Vagina (tissue), 2 donors: ENCODE data around the gene WNT5A. TPM values are rescaled to one million over a fixed set of nuclear protein-coding genes. Genes with fewer than 3 reads are reported as not detected.

Source experiments
- DNase-seq, 2 donors: peaks; one replicate each; pipeline ENCODE4 v3.0.0-alpha.2; 2017; ENCODE audit errors: extremely low spot score in 2 of 2
- H3K27ac ChIP-seq: fragments of 200-600 bp; sonication (generic); one replicate; pipeline ENCODE4 v1.5.1; 2019
- H3K27me3 ChIP-seq: fragments of 200-600 bp; sonication (generic); one replicate; pipeline ENCODE4 v1.5.1; 2019
- H3K36me3 ChIP-seq, 2 donors: fragments of 200-600 bp; sonication (generic); one replicate each; pipeline ENCODE4 v1.5.1; 2017 to 2019
- H3K4me1 ChIP-seq: fragments of 200-600 bp; sonication (generic); one replicate; pipeline ENCODE4 v1.5.1; 2019
- H3K4me3 ChIP-seq, 2 donors: fragments of 200-600 bp; sonication (generic); 1 replicate in 1 of 2; 2 replicates in 1 of 2; pipeline ENCODE4 v1.5.1; 2016 to 2019
- H3K9me3 ChIP-seq: fragments of 200-600 bp; sonication (generic); one replicate; pipeline ENCODE4 v1.5.1; 2019
- CTCF ChIP-seq, 3 experiments: fragments of 450-650 bp in 2 of 3; fragments of 200-600 bp in 1 of 3; sonication (generic) in 1 of 3; IDR thresholded peaks; one replicate each; pipeline ENCODE4 v1.5.1; 2017 to 2019; ENCODE audit warnings: antibody characterized with exemption in 3 of 3, mild to moderate bottlenecking in 2 of 3, moderate library complexity in 2 of 3
- POLR2A ChIP-seq, 2 donors: fragments of 450-650 bp; IDR thresholded peaks; one replicate each; pipeline ENCODE4 v1.6.1; 2017; ENCODE audit warnings: antibody characterized with exemption in 2 of 2, mild to moderate bottlenecking in 2 of 2, moderate library complexity in 2 of 2
- POLR2AphosphoS5 ChIP-seq, 2 donors: sonication (generic); formaldehyde crosslinking; IDR thresholded peaks; one replicate each; pipeline ENCODE4 v1.9.0; 2017; ENCODE audit warnings: antibody characterized with exemption in 2 of 2, mild to moderate bottlenecking in 2 of 2, low read depth in 1 of 2; ENCODE audit not compliant: insufficient read depth in 1 of 2
- intact Hi-C: fragments of 100-400 bp; cut with DNase I; formaldehyde crosslinking; loops from one replicate; pipeline ENCODE4 v1.15.1; 2023
- total RNA-seq: library from RNA; depleted of rRNA; stranded (reverse); fragments of >200 nt; gene quantifications from one replicate; pipeline ENCODE4 v1.2.3, GENCODE V29; 2016

Gene WNT5A
- total RNA-seq, 1 donor from 2014 or later: 52.3 TPM

- no peaks in the 10 kb centered on the region for H3K4me1 ChIP-seq
- no peaks in the 10 kb centered on the region for H3K27me3 ChIP-seq
- TF ChIP-seq CTCF (IDR thresholded peaks at IDR 0.05) (no peak), POLR2A (IDR thresholded peaks at IDR 0.05) (no peak), POLR2AphosphoS5 (IDR thresholded peaks at IDR 0.05; ENCODE audit: insufficient read depth in 1 of 2, low read depth in 1 of 2) (no peak)
- no peak overlapping the region for H3K27ac ChIP-seq
- DNase-seq: peak in 1 of 2 donors; percentile 54
- H3K9me3 ChIP-seq: no peaks in the 10 kb centered on the region
- no peaks in the 10 kb centered on the region for H3K36me3 ChIP-seq
- intact Hi-C loops: no loop called here
- H3K4me3 ChIP-seq: no peak overlapping the region
Observed at GRCh38 chr3:55452886-55453285, 34.2 kb downstream of the WNT5A start.

- no peaks in the 10 kb centered on the region for H3K4me1 ChIP-seq
- H3K36me3 ChIP-seq: no peaks in the 10 kb centered on the region
- TF ChIP-seq POLR2AphosphoS5 (IDR thresholded peaks at IDR 0.05; ENCODE audit: insufficient read depth in 1 of 2, low read depth in 1 of 2) (no peak), CTCF (IDR thresholded peaks at IDR 0.05) (no peak), POLR2A (IDR thresholded peaks at IDR 0.05) (no peak)
- DNase-seq: no peak
- no peaks in the 10 kb centered on the region for H3K9me3 ChIP-seq
- intact Hi-C loops: no loop called here
- H3K4me3 ChIP-seq: no peak overlapping the region
- no peak overlapping the region for H3K27ac ChIP-seq
- no peaks in the 10 kb centered on the region for H3K27me3 ChIP-seq
Observed at GRCh38 chr3:55449527-55449926, 37.6 kb downstream of the WNT5A start.

GRCh38 chr3:55446850-55447249 lies 40.3 kb downstream of the WNT5A start:
- Histone ChIP-seq H3K4me1 (no peaks in the 10 kb centered on the region), H3K27ac (no peak overlapping the region), H3K9me3 (no peaks in the 10 kb centered on the region), H3K27me3 (no peaks in the 10 kb centered on the region), H3K4me3 (no peak overlapping the region), H3K36me3 (no peaks in the 10 kb centered on the region)
- intact Hi-C loops: no loop called here
- DNase-seq: no peak
- TF ChIP-seq POLR2AphosphoS5 (IDR thresholded peaks at IDR 0.05; ENCODE audit: insufficient read depth in 1 of 2, low read depth in 1 of 2) (no peak), POLR2A (IDR thresholded peaks at IDR 0.05) (no peak), CTCF (IDR thresholded peaks at IDR 0.05) (no peak)

- no peak for DNase-seq
- no peak for TF ChIP-seq POLR2AphosphoS5 (IDR thresholded peaks at IDR 0.05; ENCODE audit: insufficient read depth in 1 of 2, low read depth in 1 of 2)
- no peak for TF ChIP-seq CTCF (IDR thresholded peaks at IDR 0.05)
- no peak for TF ChIP-seq POLR2A (IDR thresholded peaks at IDR 0.05)
Observed at GRCh38 chr3:55445551-55445950, 41.6 kb downstream of the WNT5A start.

GRCh38 chr3:55443346-55443745 lies 43.8 kb downstream of the WNT5A start:
- no peak overlapping the region for H3K4me3 ChIP-seq
- DNase-seq: no peak
- TF ChIP-seq POLR2AphosphoS5 (IDR thresholded peaks at IDR 0.05; ENCODE audit: insufficient read depth in 1 of 2, low read depth in 1 of 2) (no peak), POLR2A (IDR thresholded peaks at IDR 0.05) (no peak), CTCF (IDR thresholded peaks at IDR 0.05) (no peak)

More at GRCh38 chr3:55445551-55445950, 41.6 kb downstream of the WNT5A start:
- intact Hi-C loops: no loop called here
- no peak overlapping the region for H3K27ac ChIP-seq
- no peaks in the 10 kb centered on the region for H3K4me1 ChIP-seq
- no peaks in the 10 kb centered on the region for H3K27me3 ChIP-seq
- no peaks in the 10 kb centered on the region for H3K9me3 ChIP-seq
- no peak overlapping the region for H3K4me3 ChIP-seq
- no peaks in the 10 kb centered on the region for H3K36me3 ChIP-seq

More at GRCh38 chr3:55443346-55443745, 43.8 kb downstream of the WNT5A start:
- no peak overlapping the region for H3K27ac ChIP-seq
- no peaks in the 10 kb centered on the region for H3K4me1 ChIP-seq
- intact Hi-C loops: no loop called here
- no peaks in the 10 kb centered on the region for H3K9me3 ChIP-seq
- H3K36me3 ChIP-seq: no peaks in the 10 kb centered on the region
- no peaks in the 10 kb centered on the region for H3K27me3 ChIP-seq
